HCT116 (cell line): ENCODE results near the gene CD9. TPM values are rescaled to one million over a fixed set of nuclear protein-coding genes. Genes with fewer than 3 reads are reported as not detected.

ENCODE experiments used
- ATAC-seq: fragments of 200-7000 bp; cut with Tn5 transposase; 2 replicates; pipeline ENCODE4 v1.9.1; 2020; ENCODE audit warnings: mild to moderate bottlenecking, moderate library complexity
- BruUV-seq: library from RNA; stranded (reverse); fragments of 400-500 nt; replicated peaks from 2 replicates; lab custom pipeline; 2021; lab: Mats Ljungman, UMichigan
- CTCF ChIA-PET: fragments of 300-600 bp; sonication (Branson Sonifier 250); formaldehyde crosslinking; loops from one replicate; lab custom pipeline; 2021; ENCODE audit warnings: antibody characterized with exemption; lab: Charles Lee
- POLR2A ChIA-PET: fragments of 300-600, 350-600 bp; sonication (Branson Sonifier 250); formaldehyde crosslinking; loops from one replicate; lab custom pipeline; 2021; ENCODE audit warnings: antibody characterized with exemption; lab: Charles Lee
- RAD21 ChIA-PET, 2 experiments: fragments of 300-600 bp; sonication (Branson Sonifier 250); formaldehyde crosslinking; loops; one replicate each; lab custom pipeline; 2023; ENCODE audit warnings: low total read pairs in 2 of 2; ENCODE audit not compliant: uncharacterized antibody in 2 of 2, unreplicated experiment in 2 of 2, low non-redundant PET in 1 of 2; lab: Charles Lee
- DNase-seq: peaks from one replicate; pipeline ENCODE4 v3.0.0-alpha.2; 2010; ENCODE audit warnings: low read depth, low spot score
- H2AFZ ChIP-seq: fragments of 200-600 bp; shearing (Covaris generic), sonication (generic); 2 replicates; pipeline ENCODE4 v1.6.1; 2017; ENCODE audit warnings: low read depth, mixed run types, mixed read lengths, antibody characterized with exemption, low read length; ENCODE audit not compliant: poor library complexity, severe bottlenecking
- H3K27ac ChIP-seq: 2 replicates; pipeline ENCODE4 v1.5.1; 2012; ENCODE audit warnings: low read depth, low read length
- H3K27me3 ChIP-seq: fragments of 200-600 bp; sonication (generic); 2 replicates; pipeline ENCODE4 v1.6.1; 2016; ENCODE audit warnings: mixed run types, low read length, mixed read lengths; ENCODE audit not compliant: insufficient read depth
- H3K36me3 ChIP-seq, 2 experiments: fragments of 200-500 bp in 1 of 2; fragments of 200-600 bp in 1 of 2; sonication (Bioruptor generic) in 1 of 2; sonication (generic) in 1 of 2; 2 replicates each; pipeline versions ENCODE4 v1.5.1 to v1.6.1; 2014 to 2016; ENCODE audit warnings: low read length in 2 of 2, inconsistent platforms in 1 of 2, mixed read lengths in 1 of 2, mixed run types in 1 of 2; ENCODE audit not compliant: insufficient read depth in 2 of 2, control insufficient read depth in 1 of 2
- H3K4me1 ChIP-seq, 2 experiments: fragments of 200-600 bp in 1 of 2; sonication (generic) in 1 of 2; 2 replicates each; pipeline versions ENCODE4 v1.5.1 to v1.6.1; 2012 to 2017; ENCODE audit warnings: low read length in 2 of 2, inconsistent platforms in 1 of 2, mild to moderate bottlenecking in 1 of 2, mixed read lengths in 1 of 2, mixed run types in 1 of 2, moderate library complexity in 1 of 2; ENCODE audit not compliant: insufficient read depth in 2 of 2, control insufficient read depth in 1 of 2
- H3K4me2 ChIP-seq: fragments of 200-600 bp; sonication (generic); 2 replicates; pipeline ENCODE4 v1.6.1; 2017; ENCODE audit warnings: mixed run types, low read length, mixed read lengths
- H3K4me3 ChIP-seq, 2 experiments: fragments of 200-600 bp in 1 of 2; sonication (generic) in 1 of 2; replicated peaks in 1 of 2; 2 replicates each; pipeline ENCODE4 v1.5.1; 2011 to 2016; ENCODE audit warnings: low read length in 2 of 2, control low read depth in 1 of 2, low read depth in 1 of 2, mild to moderate bottlenecking in 1 of 2, mixed read lengths in 1 of 2, mixed run types in 1 of 2
- H3K79me2 ChIP-seq: fragments of 200-600 bp; sonication (generic); 2 replicates; pipeline ENCODE4 v1.6.1; 2017; ENCODE audit warnings: mild to moderate bottlenecking, mixed run types, low read length, moderate library complexity, mixed read lengths; ENCODE audit not compliant: insufficient read depth
- H3K9ac ChIP-seq: fragments of 200-600 bp; sonication (generic); 2 replicates; pipeline ENCODE4 v1.6.1; 2016; ENCODE audit warnings: low read length, mixed read lengths
- H3K9me2 ChIP-seq: fragments of 200-600 bp; sonication (generic), shearing (Covaris generic); 2 replicates; pipeline ENCODE4 v1.6.1; 2017; ENCODE audit warnings: mixed run types, mild to moderate bottlenecking, moderate library complexity; ENCODE audit not compliant: insufficient read depth
- H3K9me3 ChIP-seq, 2 experiments: fragments of 200-500 bp in 1 of 2; fragments of 200-600 bp in 1 of 2; sonication (Bioruptor generic) in 1 of 2; sonication (generic) in 1 of 2; 2 replicates each; pipeline ENCODE4 v1.6.1; 2014 to 2017; ENCODE audit warnings: low read length in 2 of 2, mixed read lengths in 2 of 2, inconsistent platforms in 1 of 2, low read depth in 1 of 2, mild to moderate bottlenecking in 1 of 2, mixed run types in 1 of 2, moderate library complexity in 1 of 2; ENCODE audit not compliant: control insufficient read depth in 1 of 2, insufficient read depth in 1 of 2
- H4K20me1 ChIP-seq: fragments of 200-600 bp; sonication (generic), shearing (Covaris generic); 2 replicates; pipeline ENCODE4 v1.6.1; 2017; ENCODE audit warnings: mixed run types, mild to moderate bottlenecking, moderate library complexity; ENCODE audit not compliant: insufficient read depth
- CEBPB ChIP-seq: IDR thresholded peaks from 2 replicates; pipeline ENCODE4 v1.6.1; 2012; ENCODE audit warnings: low read depth
- EGR1 ChIP-seq: IDR thresholded peaks from 2 replicates; pipeline ENCODE4 v1.6.1; 2012; ENCODE audit warnings: low read depth
- MAX ChIP-seq: IDR thresholded peaks from 2 replicates; pipeline ENCODE4 v1.6.1; 2012
- POLR2A ChIP-seq: IDR thresholded peaks from 2 replicates; pipeline ENCODE4 v1.7.0; 2011; ENCODE audit warnings: borderline replicate concordance; ENCODE audit not compliant: insufficient read depth, insufficient read length; ENCODE audit errors: extremely low read depth
- RAD21 ChIP-seq: IDR thresholded peaks from 2 replicates; pipeline ENCODE4 v1.6.1; 2012; ENCODE audit warnings: low read depth, mild to moderate bottlenecking
- YY1 ChIP-seq: IDR thresholded peaks from 2 replicates; pipeline ENCODE4 v1.6.1; 2011; ENCODE audit warnings: low read length, low read depth, moderate library complexity, mild to moderate bottlenecking; ENCODE audit not compliant: insufficient replicate concordance; ENCODE audit errors: extremely low read depth
- ZFX ChIP-seq: fragments of 450-650 bp; IDR thresholded peaks from 2 replicates; pipeline ENCODE4 v1.6.1; 2017
- intact Hi-C: fragments of 100-400 bp; cut with micrococcal nuclease; formaldehyde crosslinking; loops from 2 replicates; pipeline ENCODE4 v1.10.0; 2022
- total RNA-seq: library from RNA; stranded (reverse); gene quantifications from one replicate; pipeline ENCODE4 v1.2.1, GENCODE V29; 2021; ENCODE audit not compliant: unreplicated experiment
- TF ChIP-seq, protein P1 (sequence below): IDR thresholded peaks from 2 replicates; pipeline ENCODE4 v1.6.1; 2012; ENCODE audit warnings: low read depth

CD9 gene
- total RNA-seq, 1 experiment from 2014 or later: 182 TPM

DNA sequence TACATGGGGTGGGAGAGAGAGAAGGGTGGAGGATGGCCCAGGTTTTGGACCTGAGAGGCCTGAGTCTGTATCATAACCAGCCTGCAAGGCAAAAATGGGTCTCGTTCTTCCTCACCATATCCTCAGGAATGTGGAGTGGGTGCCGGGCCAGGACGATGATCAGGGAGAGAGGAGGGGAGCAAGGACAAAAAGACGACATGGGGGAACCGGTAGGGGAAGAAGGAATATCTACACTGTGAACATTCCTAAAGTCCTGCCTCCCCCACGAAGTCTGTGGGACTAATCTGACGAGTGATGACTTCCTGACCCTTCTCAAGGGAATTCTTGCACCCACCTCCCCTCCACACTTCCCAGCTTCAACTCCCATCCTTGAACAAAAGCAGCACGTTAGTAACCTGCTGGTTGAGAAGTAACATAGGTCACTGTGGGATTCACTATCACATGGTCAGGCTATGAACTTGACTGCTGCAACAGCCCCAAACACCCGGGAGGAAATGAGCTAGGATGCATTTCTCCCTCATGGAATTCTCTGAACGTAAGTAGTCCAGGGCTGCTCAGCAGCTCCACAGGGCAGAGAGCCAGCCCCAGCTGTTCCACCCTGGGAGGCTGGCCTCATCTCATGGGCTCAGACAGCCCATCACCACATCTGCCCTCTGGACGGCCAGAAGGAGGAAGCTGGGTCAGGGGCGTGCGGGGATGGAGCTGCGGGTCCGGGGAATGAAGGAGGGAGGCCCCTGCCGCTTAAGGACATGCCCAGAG, 38.9 kb upstream of the CD9 start:
- H3K9me2 ChIP-seq: no peaks in the 10 kb centered on the region
- ChIA-PET POLR2A (no interaction called here), RAD21 (no interaction called here), CTCF (no interaction called here)
- no peaks in the 10 kb centered on the region for H4K20me1 ChIP-seq
- H3K27me3 ChIP-seq: no peaks in the 10 kb centered on the region
- no peak overlapping the region for H3K4me2 ChIP-seq
- H3K36me3 ChIP-seq: no peaks in the 10 kb centered on the region
- DNase-seq: no peak
- peaks cover 2 to 6% of the 10 kb centered on the region in 2 experiments; a peak in 1 of 4 replicates for H3K4me1 ChIP-seq
- no peak overlapping the region for H3K27ac ChIP-seq
- H3K9me3 ChIP-seq: no peaks in the 10 kb centered on the region
- no peaks in the 10 kb centered on the region for H3K79me2 ChIP-seq
- no peak overlapping the region for H2AFZ ChIP-seq
- intact Hi-C loops: no loop called here
- BruUV-seq: no TSS peak
- no peak overlapping the region for H3K9ac ChIP-seq
- no peak overlapping the region for H3K4me3 ChIP-seq
- ATAC-seq: no peak
- TF ChIP-seq CEBPB (no peak), EGR1 (no peak), ZFX (no peak), MAX (no peak), POLR2A (no peak), RAD21 (no peak), YY1 (no peak)
- TF ChIP-seq, protein P1, sequence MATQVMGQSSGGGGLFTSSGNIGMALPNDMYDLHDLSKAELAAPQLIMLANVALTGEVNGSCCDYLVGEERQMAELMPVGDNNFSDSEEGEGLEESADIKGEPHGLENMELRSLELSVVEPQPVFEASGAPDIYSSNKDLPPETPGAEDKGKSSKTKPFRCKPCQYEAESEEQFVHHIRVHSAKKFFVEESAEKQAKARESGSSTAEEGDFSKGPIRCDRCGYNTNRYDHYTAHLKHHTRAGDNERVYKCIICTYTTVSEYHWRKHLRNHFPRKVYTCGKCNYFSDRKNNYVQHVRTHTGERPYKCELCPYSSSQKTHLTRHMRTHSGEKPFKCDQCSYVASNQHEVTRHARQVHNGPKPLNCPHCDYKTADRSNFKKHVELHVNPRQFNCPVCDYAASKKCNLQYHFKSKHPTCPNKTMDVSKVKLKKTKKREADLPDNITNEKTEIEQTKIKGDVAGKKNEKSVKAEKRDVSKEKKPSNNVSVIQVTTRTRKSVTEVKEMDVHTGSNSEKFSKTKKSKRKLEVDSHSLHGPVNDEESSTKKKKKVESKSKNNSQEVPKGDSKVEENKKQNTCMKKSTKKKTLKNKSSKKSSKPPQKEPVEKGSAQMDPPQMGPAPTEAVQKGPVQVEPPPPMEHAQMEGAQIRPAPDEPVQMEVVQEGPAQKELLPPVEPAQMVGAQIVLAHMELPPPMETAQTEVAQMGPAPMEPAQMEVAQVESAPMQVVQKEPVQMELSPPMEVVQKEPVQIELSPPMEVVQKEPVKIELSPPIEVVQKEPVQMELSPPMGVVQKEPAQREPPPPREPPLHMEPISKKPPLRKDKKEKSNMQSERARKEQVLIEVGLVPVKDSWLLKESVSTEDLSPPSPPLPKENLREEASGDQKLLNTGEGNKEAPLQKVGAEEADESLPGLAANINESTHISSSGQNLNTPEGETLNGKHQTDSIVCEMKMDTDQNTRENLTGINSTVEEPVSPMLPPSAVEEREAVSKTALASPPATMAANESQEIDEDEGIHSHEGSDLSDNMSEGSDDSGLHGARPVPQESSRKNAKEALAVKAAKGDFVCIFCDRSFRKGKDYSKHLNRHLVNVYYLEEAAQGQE: no peak
